HuH-7.5 (cell line): ENCODE data around the gene SEL1L2.

ENCODE experiments used
- DNase-seq: peaks from one replicate; pipeline ENCODE4 v3.0.0; 2011; ENCODE audit warnings: low spot score

Gene SEL1L2

GRCh38 chr20:13813910-13814309, 176.5 kb downstream of the SEL1L2 start:
- no peak for DNase-seq

DNA sequence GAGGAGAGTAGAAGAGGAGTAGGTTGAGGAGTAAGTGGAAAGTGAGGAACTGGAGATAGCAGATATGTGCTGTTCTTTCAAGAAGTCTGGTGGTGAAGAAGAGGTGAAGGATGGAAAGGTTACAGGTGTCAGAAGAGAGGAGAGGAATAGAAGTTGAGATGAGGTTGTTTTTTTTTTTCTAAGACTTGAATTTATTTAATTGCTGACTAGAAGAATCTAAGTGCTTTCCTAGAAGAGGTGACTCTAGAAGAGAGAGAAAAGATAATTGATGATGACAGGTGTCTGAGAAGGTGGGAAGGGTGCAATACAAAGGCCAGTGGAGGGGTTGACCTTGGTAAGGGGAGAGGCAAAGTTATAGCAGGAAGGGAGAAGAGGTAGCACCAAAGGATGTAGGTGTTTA, 180.0 kb downstream of the SEL1L2 start:
- DNase-seq: no peak

DNA sequence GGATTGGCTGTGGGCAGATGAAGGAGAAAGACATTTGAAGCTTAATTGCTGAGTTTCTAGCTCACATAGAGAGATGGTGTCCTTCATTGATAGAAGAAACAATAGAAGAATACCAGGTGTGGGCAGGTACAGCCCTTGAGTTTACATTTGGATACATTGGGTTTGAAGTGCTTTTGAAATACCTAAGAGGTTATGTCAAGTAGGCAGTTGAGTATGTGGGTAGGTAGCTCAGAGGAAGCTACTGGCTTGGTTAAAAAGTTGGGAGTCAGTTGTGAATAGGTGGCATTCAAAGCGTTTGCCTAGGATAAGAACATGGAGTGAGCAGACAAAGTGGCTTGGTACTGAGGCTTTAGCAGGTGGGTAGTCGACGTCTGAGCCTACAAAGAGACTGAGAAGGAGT, 180.6 kb downstream of the SEL1L2 start:
- no peak for DNase-seq

DNA sequence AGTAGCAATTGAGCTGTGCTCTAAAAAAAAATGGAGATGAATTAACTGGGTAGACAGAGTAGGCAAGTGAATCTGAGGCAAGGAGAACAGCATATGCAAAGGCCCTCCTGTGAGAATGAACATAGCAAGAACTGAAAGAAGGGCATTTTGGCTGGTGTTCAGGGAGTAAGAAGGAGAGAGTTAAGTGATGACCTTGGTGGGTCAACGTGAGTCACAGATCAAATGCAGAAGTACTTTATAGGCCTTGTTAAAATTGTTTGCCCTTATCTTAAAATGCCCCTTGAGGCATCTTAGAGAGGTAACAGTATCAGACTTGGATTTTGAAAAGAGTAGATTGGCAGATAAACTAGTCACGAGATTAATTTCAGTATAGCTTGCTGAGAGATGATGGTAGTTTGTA, 181.0 kb downstream of the SEL1L2 start:
- no peak for DNase-seq

- no peak for DNase-seq
These were observed 189.7 kb downstream of the SEL1L2 start for GRCh38 chr20:13800728-13801134.

GRCh38 chr20:13799974-13800373, 190.4 kb downstream of the SEL1L2 start:
- no peak for DNase-seq
